GM19397 (cell line): ENCODE data around the gene CLDN7.

Experiments
- ATAC-seq: cut with Tn5 transposase; IDR thresholded peaks from one replicate; pipeline ENCODE4 v1.9.1; 2021; ENCODE audit warnings: mild to moderate bottlenecking, moderate library complexity; ENCODE audit not compliant: unreplicated experiment

The CLDN7 gene

GRCh38 chr17:7238420-7239090 lies 23.7 kb downstream of the CLDN7 start:
- ATAC-seq, result no peak

DNA sequence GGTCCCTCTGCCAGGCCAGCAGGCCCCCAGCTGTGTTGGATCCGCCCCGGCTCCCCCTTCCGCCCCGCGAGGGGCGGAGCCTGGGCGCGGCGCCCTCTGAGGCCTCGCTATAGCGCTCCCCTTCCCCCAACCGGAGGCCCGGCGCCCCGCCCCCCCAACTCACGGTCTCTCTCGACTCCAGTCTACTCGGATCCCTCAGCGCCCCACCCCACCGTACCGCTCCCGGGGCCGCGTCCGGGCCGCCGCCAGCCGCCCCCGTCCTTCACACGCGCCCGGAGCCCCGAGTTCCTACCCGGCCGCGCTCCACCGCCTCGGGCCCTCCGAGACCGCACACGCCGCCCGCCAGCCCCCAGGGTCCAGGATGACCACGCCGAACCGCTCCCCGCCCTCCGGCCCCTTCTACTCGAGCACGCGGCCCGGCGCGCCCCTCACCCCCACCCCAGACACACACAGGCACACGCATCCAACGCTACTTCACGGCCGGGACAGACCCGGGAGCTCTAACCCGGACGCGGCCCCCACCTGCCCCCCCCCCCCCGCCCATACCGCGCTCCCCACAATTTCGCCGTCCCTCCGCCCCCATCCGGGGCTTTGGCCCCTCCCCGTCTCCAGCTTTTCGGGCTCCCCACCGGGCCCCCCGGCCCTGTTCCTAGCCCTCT lies 24.4 kb downstream of the CLDN7 start:
- ATAC-seq, result no peak

DNA sequence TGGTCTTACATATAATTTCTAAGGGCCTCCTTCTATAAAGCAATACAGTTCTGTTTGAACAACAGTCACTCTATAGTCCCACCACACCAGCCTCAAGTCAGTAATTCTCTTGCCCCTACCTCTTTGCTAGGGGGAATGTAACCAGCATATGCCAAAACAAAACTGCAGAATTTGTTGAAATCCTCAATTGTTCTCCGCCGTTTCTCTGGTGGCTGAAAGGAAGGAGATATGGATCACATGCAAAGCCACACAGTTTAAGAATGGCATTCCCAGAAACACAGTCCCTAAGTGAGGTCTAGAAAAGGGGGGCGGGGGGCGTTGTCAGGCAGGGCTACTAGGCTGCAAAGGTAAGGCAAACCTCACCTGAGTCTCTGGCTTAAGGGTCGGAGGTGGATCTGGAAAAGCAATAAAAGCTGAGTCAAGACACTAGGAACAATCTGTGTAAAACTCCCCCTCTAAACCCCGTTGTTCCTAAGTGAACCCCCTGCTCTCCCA lies 25.0 kb downstream of the CLDN7 start:
- ATAC-seq, result no peak

GRCh38 chr17:7236808-7237207 lies 25.5 kb downstream of the CLDN7 start:
- ATAC-seq, result no peak

DNA sequence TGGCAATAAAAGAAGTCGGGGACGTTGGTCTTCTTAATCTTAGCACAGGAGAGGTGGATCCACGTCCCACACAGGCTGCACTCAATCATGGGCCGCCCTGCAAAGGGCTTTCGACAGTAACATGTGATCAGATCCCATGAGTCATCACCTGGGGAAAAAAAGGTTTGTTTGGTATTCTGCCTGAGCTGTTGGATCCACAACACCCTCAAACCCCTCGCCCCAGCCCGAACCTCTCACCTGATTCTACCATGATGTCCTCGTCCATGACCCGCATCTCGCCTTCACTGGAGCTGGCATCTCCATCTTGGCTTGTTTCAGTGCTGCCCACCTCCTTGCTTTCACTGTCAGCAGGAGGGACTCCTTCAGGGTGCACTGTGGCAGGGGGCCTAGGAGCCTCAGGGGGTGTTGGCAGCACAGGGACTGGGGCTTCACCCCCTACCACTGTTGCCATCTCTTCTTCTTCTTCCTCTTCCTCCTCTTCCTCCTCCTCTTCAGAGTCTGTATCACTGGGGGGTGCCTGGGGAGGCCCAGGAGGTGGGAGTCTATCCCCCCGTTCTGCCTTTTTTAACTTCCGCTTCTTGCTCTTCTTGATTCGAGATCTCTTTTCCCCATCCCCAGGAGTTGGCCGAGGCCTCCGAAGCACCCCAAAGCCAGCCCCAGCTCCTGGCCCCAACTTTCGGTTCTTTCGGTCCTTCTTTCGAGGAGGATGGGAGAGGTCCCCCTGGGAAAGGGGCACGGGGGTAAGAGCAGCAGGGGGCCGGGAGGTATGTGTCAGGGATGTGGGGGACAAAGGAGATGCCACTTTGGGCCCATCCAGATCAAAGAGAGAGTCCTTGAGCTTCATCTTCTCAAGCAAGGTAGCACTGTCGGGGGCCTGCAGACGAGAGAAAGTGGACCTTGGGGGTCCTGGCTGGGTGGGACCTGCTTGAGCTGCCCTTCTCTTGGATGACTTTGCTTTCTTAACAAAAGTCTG lies 26.3 kb downstream of the CLDN7 start:
- ATAC-seq, result no peak

DNA sequence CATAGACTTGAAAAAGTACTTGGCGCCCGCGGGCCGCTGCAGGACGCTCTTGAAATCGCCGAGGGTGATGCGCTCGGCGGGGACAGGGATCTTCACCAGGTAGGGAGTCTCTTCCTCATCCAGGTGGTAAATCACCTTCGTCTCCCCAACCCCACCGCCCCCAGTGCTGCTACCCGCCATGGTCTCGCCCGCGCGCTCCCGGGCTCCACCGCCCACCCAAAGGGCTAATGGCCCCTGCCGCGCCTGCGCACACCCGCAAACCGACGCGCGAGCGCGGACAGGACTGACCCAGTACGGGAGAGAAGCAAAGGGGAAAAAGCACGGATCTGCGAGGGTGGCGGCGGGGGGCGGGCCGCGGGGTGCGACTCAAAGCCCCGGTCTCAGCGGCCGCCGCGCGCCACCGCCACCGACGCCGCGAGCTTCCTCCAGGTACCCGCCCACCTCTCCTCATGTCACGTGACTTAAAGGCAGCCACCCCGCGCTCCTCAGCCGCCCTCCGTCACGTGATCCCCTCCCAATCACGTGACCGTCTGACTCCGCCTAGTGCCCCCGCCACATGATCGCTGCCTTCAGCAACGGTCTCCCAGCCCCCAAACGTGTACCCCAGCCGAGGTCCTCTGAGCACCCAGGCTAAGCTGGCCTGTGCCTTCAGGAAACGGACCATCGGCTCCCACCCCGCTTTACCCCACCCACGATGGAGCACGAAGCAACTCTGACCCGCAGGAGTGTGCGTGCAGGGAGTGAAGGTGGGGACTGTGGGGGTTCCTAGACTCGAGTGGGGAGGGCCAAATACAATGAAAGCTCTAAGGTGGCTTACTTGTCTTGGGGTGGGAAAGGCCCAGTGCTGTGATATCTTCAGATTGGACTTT lies 28.0 kb downstream of the CLDN7 start, which contains the start of gene DVL2:
DVL2 (minus strand) TSS at position 435 of the 869 bp plus-strand sequence; CDS start at position 180, 255 bp downstream.
- peak; percentile 66 for ATAC-seq

- ATAC-seq, result no peak
These were observed 28.6 kb downstream of the CLDN7 start for GRCh38 chr17:7233701-7234082.

DNA sequence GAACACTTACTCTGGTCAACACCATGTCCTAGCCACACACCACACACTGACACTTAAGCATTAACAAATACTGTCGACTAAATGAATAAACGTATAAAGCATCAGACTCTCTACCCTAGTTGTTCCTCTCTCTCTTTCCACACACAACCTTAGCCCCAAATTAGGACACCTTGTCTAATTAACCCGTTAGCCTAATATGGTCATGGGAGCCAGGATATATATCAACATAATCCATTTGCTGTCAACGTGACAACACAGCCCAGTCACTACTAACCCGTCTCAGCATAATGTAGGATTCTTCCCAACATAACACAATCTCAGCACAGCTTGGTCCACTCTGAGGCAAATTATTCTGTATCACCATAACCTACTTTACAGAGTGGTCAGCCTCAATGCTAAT lies 30.2 kb downstream of the CLDN7 start:
- no peak for ATAC-seq

DNA sequence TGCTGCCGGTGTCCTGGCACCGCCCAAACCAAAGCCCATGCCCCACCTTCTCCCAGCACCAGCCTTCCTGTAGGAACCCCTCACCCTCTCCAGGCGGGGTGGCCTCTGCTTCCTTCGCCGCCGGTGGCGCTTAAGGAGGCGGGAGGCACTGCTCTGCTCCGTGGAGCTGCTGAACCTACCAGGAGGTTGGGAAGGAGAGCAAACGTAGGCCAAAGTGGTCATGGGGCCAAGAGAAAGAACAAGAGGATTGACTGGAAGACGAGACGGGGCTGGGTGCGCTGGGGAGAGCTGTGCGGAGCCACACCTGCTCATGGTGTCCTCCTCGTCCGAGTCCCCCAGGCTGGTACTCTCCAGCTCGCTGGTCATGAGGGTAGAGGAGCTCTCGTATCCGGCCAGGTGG lies 32.8 kb downstream of the CLDN7 start:
- no peak for ATAC-seq

DNA sequence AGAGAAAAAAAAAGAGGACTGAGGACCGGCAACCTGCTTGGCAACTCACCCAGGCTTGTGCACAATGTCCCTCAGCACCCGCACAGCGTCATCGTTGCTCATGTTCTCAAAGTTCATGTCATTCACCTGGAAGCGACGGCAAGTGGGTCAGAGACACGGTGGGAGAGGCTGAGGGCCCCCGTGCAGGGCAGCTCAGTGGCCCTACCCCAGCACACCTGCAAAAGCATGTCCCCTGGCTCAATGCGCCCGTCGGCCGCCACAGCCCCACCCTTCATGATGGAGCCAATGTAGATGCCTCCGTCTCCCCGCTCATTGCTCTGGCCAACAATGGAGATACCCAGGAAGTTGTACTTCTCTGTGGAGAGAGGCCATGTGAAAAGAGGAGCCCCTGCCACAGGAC lies 33.4 kb downstream of the CLDN7 start:
- no peak for ATAC-seq

GRCh38 chr17:7226721-7227710 lies 35.3 kb downstream of the CLDN7 start:
- ATAC-seq, result no peak

DNA sequence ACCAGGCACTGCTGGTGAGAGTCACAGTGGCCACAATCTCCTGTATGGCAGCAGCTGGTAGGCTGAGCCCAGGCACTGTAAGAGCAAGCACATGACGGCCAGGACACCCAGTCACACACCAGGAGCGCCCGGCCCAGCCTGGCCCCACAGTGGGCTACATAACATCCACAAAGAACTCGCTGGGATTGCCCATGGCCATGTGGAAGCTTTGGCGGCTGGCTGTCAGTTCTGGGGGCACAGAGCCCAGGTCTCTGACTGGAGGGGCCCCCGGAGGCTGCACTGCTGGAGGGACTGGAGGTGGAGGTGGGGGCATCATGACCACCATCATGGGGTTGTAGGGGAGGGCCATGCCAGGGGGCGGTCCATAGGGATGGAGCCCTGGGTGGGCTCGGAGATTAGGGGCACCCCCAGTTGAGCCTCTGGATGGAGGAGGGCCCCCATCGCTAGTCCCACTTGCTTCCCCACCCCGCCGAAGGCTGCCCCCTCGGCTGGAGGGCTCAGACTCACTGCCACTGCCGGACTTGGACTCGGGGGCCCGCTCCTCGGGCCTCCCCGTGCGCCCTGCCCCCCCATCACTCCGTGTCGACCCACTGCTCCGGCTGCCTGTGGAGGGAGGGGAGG lies 36.5 kb downstream of the CLDN7 start:
- no peak for ATAC-seq

DNA sequence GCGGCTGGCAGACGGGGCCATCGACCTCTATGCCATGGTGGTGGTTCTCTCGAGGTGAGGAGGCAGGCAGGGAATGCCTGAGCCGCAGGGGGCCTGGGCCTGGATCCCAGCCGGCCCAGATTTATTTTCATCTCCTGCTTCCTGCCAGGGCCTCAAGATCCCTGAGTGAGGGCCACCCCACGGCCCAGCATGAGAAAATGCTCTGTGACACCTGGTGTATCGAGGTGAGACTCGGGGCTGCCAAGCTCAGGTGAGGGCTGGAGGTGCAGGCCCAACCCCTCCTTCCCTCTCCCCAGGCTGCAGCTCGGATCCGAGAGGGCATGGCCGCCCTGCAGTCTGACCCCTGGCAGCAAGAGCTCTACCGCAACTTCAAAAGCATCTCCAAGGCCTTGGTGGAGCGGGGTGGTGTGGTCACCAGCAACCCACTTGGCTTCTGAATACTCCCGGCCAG lies 37.6 kb downstream of the CLDN7 start:
- ATAC-seq, result no peak

GRCh38 chr17:7224110-7224509 lies 38.2 kb downstream of the CLDN7 start:
- ATAC-seq, result no peak

DNA sequence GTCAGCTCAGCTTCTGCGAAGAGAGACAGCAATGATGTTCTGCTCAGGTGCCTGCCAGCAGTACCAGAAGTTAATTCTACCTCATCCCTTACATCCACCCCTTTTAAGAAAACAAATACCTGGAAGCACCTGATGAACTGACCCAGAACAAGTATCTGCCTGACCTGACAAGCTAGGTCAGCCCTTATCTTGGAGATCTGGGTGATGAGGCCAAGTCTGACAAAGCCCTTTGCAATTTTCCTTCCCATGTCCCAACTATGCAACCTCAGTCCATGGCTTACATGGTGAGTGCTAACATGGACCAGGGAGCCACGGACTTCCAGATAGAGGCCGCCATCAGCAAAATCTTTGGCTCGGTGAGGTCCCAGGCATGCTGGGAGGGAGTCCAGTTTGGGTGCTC lies 38.9 kb downstream of the CLDN7 start:
- no peak for ATAC-seq

DNA sequence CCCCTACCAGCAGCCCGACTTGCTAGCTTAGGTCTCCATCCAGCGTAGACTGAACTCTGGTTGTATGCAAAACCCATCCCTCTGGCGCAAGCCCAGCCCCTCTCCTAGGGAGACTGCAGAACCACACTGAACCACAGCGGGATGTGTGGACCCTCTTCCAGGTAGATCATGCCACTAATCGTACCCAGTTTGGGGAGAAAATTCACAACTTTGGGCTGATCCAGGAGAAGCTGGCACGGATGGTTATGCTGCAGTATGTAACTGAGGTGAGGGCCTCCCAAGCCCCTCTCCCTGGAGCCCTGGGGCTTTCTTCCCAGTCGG lies 39.3 kb downstream of the CLDN7 start:
- no peak for ATAC-seq

DNA sequence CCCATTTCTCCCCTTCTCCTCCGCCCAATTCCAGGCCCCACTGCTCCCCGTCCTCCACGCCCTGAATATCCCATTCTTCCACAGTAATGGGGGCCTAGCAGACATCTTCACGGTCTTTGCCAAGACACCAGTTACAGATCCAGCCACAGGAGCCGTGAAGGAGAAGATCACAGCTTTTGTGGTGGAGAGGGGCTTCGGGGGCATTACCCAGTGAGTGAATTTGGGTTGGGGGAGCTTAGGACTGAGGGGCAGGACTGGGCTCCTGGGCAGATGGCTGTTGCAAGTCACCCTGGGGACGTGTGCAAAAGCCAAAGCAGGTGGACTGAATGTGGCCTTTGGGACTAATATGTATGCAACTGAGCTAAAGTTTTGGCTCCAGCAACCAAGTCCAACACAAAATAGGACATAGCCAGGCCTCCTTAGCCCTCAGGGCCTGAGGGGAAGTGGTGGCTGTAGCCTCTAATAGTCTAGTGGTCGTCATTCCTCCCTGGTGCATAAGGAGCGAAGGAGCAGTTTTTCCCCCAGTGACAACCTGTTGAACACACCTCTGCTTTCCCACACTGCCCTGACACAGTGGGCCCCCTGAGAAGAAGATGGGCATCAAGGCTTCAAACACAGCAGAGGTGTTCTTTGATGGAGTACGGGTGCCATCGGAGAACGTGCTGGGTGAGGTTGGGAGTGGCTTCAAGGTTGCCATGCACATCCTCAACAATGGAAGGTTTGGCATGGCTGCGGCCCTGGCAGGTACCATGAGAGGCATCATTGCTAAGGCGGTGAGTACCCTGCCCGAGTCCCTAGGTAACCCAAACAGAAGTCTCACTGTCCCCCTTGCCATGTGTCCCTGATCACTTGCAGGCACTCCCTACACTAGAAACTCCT lies 39.9 kb downstream of the CLDN7 start:
- no peak for ATAC-seq
